Activated naive CD4-positive, alpha-beta T cell treated with anti-CD3 and anti-CD28 coated beads, Interleukin-2, amount 10 ng/mL, durations not matched to agents 7 days and 5 days (primary cell): ENCODE data around the gene MYO3A.

Source experiments
- CTCF ChIA-PET: fragments of 350-600 bp; sonication (Branson Sonifier 250); formaldehyde crosslinking; loops from one replicate; lab custom pipeline; 2021; ENCODE audit warnings: antibody characterized with exemption; lab: Charles Lee
- DNase-seq: peaks from one replicate; pipeline ENCODE4 v3.0.0-alpha.2; 2020
- H3K27ac Mint-ChIP-seq: one replicate; pipeline ENCODE4 v1.8.0; 2021; ENCODE audit warnings: mild to moderate bottlenecking, moderate library complexity, mixed read lengths
- H3K27me3 Mint-ChIP-seq: one replicate; pipeline ENCODE4 v1.8.0; 2021; ENCODE audit warnings: mild to moderate bottlenecking, mixed read lengths
- H3K36me3 Mint-ChIP-seq: one replicate; pipeline ENCODE4 v1.8.0; 2021; ENCODE audit warnings: mixed read lengths
- H3K4me1 Mint-ChIP-seq: one replicate; pipeline ENCODE4 v1.8.0; 2021; ENCODE audit warnings: mixed read lengths
- H3K4me3 Mint-ChIP-seq: one replicate; pipeline ENCODE4 v1.8.0; 2021; ENCODE audit warnings: mild to moderate bottlenecking, moderate library complexity, mixed read lengths
- H3K9me3 Mint-ChIP-seq: one replicate; pipeline ENCODE4 v1.8.0; 2021; ENCODE audit warnings: mixed read lengths

The MYO3A gene

DNA sequence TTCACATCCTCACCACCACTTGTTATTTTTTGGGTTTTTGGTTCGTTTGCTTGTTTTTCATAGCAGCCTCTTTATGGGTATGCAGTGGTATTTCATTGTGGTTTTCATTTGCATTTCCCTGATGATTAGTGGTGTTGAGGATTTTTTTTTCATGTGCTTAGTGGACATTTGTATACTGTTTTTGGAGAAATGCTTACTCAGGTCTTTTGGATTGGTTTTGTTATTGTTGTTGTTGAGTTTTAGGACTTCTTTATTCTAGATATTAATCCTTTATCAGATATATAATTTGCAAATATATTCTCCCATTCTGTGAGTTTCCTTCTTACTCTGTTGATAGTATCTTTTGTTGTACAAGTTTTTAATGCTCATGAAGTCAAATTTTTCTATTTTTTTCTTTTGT lies 325.3 kb downstream of the MYO3A start:
- Mint-ChIP-seq H3K27me3 (peaks cover 14% of the 10 kb centered on the region), H3K4me1 (no peaks in the 10 kb centered on the region), H3K36me3 (no peaks in the 10 kb centered on the region), H3K9me3 (no peaks in the 10 kb centered on the region), H3K27ac (no peak overlapping the region), H3K4me3 (no peak overlapping the region)
- no peak for DNase-seq
- CTCF ChIA-PET = no interaction called here
